ENCODE data around the gene MPHOSPH8.
A peak's percentile ranks its signal among the peaks of the same experiment; 100 is the strongest.
"Not testable (repeated sequence)": the region's sequence is repeated elsewhere in the genome, so short reads cannot be mapped to it uniquely, and the experiment has no call there.

The MPHOSPH8 gene

DNA sequence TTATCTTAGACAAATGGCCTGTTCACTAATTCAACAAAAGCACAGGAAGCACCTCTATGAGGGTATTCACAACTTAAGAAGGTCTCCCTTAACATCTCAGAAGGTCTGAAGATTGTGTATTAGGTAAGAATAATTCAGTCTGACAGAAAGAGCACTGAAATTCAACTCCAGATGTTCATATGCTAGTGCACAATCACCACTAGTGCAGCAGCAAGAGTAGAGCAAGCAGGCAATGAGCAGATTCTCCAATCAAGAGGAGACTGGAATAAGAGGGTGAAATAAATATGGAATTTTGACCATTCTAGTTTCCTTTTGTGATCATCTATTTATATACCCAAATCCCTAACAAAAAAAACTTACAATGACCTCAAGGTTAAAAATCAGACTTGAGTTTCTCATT lies 52.0 kb downstream of the MPHOSPH8 start:
- DNase-seq, result no peak

DNA sequence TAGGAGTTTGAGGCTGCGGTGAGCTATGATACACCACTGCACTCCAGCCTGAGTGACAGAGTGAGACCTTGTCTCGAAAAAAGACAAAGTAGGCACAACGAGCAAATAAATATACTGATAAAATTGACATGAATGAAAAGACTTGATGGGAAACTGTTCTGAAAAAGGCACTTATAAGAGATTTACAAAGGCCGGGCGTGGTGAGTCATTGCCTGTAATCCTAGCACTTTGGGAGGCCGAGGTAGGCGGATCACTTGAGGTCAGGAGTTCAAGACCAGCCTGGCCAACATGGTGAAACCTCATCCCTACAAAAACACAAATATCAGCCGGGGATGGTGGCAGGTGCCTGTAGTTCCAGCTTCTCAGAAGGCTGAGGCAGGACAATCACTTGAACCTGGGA lies 58.0 kb downstream of the MPHOSPH8 start:
- not testable (repeated sequence) for DNase-seq

- peak; percentile 21 for DNase-seq
These were observed 62.0 kb downstream of the MPHOSPH8 start for GRCh38 chr13:19695428-19695827.

DNA sequence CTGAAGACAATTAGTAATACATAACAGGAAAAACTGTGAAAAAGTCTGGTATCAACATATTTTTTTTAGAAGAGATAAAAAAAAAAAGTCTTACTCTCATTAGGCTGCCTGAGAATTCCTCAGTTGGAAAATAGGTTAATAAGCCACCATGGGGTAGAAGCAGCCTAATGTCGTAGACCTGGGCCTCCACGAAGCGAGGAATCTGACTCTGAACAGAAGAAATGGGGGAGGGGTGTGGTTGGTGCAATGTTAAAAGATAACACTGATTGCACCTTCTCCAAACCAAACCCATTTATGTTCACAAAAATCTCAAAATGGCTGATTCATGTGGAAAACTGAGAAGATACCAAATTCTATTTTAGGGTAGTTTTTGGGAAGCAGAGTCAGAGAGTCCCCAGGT lies 62.4 kb downstream of the MPHOSPH8 start:
- no peak for DNase-seq

DNA sequence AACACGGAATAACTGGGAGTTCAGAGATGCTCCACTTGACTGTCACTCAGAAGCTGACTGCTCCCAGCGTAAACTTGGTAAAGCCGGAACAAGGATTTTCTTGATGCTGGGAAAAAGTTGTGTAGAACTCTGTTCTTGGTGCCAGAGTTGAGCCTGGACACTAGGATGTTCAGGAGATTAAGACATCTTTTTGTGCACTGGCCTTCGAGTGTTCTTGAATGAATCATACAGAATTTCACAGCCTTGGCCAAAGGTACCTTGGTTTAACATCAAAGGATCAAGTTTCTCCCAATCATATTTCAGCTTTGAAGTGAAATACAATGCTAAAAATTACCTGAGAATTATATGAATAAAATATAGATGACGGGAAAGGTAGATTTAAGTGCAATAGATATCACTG lies 67.5 kb downstream of the MPHOSPH8 start:
- not testable (repeated sequence) for DNase-seq

DNA sequence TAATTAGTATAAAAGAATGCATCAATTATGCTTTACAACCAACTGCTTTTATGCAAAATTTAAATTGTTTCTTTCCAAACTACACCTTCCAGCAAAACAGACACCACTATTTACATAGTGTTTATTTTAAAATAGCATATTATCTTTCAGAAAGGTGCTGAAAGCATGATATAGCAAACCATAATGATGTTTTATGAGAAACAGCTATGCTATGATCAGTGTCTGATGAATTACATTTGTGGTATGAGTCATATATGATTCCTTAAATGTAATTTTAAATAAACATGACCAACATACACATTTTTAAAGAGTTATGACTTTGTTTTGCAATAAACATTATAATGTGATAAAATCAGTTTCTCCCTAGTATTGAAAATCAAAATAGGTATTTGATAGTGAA lies 68.2 kb downstream of the MPHOSPH8 start:
- peak; percentile 11 for DNase-seq

DNA sequence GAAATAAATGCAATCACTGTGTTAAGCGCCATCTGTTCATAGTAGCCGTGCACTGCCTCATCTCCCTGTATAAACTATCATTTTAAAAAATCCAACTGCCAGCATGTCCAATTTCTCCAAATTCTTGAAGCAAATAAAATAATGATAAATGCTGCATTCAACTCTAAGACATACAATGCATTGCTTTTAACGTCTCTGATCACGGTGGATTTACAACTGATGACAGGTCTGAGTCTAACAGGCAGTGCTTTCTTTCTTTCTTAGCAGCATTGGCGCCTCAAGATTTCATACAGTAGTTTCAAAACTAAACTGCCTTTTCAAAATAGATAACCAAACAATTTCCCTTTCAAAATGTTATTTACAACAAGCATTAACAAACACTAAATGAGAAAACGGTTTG lies 70.8 kb downstream of the MPHOSPH8 start:
- DNase-seq, result not testable (repeated sequence)

- not testable (repeated sequence) for DNase-seq
These were observed 75.6 kb downstream of the MPHOSPH8 start for GRCh38 chr13:19709039-19709438.

DNA sequence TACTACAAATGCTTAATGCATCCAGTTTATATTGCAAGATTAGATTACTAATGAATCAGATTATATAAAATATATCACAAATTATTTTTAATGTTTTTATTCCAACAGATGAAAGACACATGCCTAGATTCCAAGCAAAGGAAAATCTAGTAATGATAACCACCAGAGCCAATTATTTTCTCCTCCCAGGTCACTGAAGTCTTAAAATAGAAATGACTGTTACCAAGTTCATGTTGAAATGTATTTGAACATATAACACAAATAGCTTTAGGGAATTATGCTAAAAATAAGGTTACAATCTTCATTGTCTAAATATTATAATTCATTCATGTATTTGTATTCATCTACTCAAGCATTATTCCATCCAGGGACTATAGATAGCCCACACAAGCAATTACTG lies 76.3 kb downstream of the MPHOSPH8 start:
- DNase-seq, result not testable (repeated sequence)

DNA sequence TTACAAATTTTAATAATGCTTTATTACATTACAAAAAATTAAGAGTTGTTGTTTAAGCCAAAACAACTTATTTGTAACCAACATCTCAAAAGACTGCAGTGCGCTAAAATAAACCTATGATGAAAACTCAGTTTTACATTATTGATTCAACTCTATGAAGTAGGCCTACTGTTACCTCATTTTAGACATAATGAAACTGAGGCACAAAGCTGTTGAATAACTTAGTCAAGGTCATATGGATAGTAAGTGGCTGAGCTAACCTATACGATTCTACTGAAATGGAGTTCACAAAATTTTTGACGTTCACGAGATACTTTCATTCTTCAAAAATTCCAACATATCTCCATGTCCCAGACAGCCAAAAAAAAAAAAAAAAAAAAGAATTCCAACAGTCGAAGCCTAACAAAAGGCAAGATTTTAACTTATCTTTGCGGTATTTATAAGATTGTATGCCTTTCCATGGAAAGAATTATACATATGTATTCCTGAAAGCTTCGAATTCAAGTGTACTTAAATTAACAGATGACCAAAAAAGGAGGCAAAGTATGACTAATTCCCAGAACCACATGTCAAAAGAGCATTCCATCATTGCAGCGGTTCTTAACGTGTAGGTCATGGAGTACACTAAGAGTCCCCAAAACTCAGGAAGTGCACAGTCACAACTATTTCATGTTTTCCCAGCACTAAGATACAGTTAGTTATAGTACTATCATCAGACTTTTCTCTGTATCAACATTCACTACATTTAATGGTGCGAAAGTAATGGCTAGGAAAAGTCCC lies 79.9 kb downstream of the MPHOSPH8 start:
- DNase-seq, result peak; percentile 69

DNA sequence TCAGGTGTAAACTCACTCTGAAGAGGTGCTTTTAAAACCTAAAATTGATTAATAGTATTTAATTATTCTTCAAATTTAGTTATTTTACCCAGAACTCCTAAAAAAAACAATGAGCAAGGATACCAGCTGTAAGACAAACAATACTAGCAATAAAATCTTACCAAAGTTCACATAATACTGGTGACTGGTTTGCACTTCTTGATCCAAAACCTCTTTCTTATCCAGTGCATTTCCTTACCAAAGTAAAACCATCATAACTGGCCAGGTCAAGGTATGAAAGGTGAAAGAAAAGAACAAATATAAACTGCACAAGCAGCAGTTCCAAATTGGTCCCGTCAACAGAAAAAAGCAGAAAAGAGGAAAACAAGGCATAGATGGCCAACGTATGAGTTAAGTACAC lies 86.6 kb downstream of the MPHOSPH8 start:
- DNase-seq, result no peak

Measured in fibroblast of upper back skin (primary cell).